Caco-2 (cell line): ENCODE results near the gene RASGEF1C. TPM values are rescaled to one million over a fixed set of nuclear protein-coding genes. Genes with fewer than 3 reads are reported as not detected.

Source experiments
- BruUV-seq: library from RNA; stranded (reverse); fragments of 400-500 nt; replicated peaks from 2 replicates; lab custom pipeline; 2021; lab: Mats Ljungman, UMichigan
- CTCF ChIA-PET: fragments of 300-600 bp; sonication (Branson Sonifier 250); formaldehyde crosslinking; loops from one replicate; lab custom pipeline; 2022; ENCODE audit warnings: antibody characterized with exemption; lab: Charles Lee
- POLR2A ChIA-PET: fragments of 300-600 bp; sonication (Branson Sonifier 250); formaldehyde crosslinking; loops from one replicate; lab custom pipeline; 2022; ENCODE audit warnings: antibody characterized with exemption; lab: Charles Lee
- DNase-seq, 2 experiments: peaks; one replicate each; pipeline versions ENCODE4 v3.0.0 to v3.0.0-alpha.2; 2020 to 2022
- H3K27me3 ChIP-seq: replicated peaks from 2 replicates; pipeline ENCODE4 v1.6.0; 2011; ENCODE audit warnings: low read length; ENCODE audit not compliant: control insufficient read depth, insufficient read depth
- H3K36me3 ChIP-seq: 2 replicates; pipeline ENCODE4 v1.5.1; 2011; ENCODE audit warnings: low read length; ENCODE audit not compliant: control insufficient read depth, insufficient read depth
- H3K4me1 ChIP-seq: fragments of 250-450 bp; sonication (Bioruptor Pico); 2 replicates; pipeline ENCODE4 v1.5.1; 2020; ENCODE audit warnings: mild to moderate bottlenecking
- H3K4me3 ChIP-seq: 2 replicates; pipeline ENCODE4 v1.5.1; 2011; ENCODE audit warnings: low read depth, mild to moderate bottlenecking, control low read depth, low read length
- H3K9me3 ChIP-seq: fragments of 250-450 bp; sonication (Bioruptor Pico); 2 replicates; pipeline ENCODE4 v1.5.1; 2020; ENCODE audit warnings: mild to moderate bottlenecking, moderate library complexity
- H3K27ac Mint-ChIP-seq: one replicate; pipeline ENCODE4 v1.8.0; 2022; ENCODE audit warnings: mixed read lengths; ENCODE audit not compliant: unreplicated experiment
- H3K27me3 Mint-ChIP-seq: one replicate; pipeline ENCODE4 v1.8.0; 2022; ENCODE audit warnings: mixed read lengths; ENCODE audit not compliant: insufficient read depth, unreplicated experiment
- H3K36me3 Mint-ChIP-seq: one replicate; pipeline ENCODE4 v1.8.0; 2022; ENCODE audit warnings: mild to moderate bottlenecking, mixed read lengths; ENCODE audit not compliant: insufficient read depth, unreplicated experiment
- H3K4me1 Mint-ChIP-seq: one replicate; pipeline ENCODE4 v1.8.0; 2022; ENCODE audit warnings: low read depth, mixed read lengths; ENCODE audit not compliant: unreplicated experiment
- H3K4me3 Mint-ChIP-seq: one replicate; pipeline ENCODE4 v1.8.0; 2022; ENCODE audit warnings: mild to moderate bottlenecking, moderate library complexity, mixed read lengths; ENCODE audit not compliant: unreplicated experiment
- H3K9me3 Mint-ChIP-seq: one replicate; pipeline ENCODE4 v1.8.0; 2022; ENCODE audit warnings: mixed read lengths; ENCODE audit not compliant: unreplicated experiment
- intact Hi-C: fragments of 100-400 bp; cut with micrococcal nuclease; formaldehyde crosslinking; loops from one replicate; pipeline ENCODE4 v1.10.0; 2022; ENCODE audit not compliant: unreplicated experiment
- total RNA-seq: library from RNA; stranded (reverse); gene quantifications from 2 replicates; pipeline ENCODE4 v1.2.3, GENCODE V29; 2022
- TF ChIP-seq, protein P1 (sequence below), 2 experiments: fragments of 200-600 bp in 1 of 2; IDR thresholded peaks; 1 replicate in 1 of 2; 2 replicates in 1 of 2; pipeline versions ENCODE4 v1.5.1 to v1.8.0; 2011 to 2022; ENCODE audit warnings: antibody characterized with exemption in 1 of 2, control low read depth in 1 of 2, inconsistent platforms in 1 of 2, low read depth in 1 of 2, low read length in 1 of 2, mild to moderate bottlenecking in 1 of 2, moderate library complexity in 1 of 2; ENCODE audit not compliant: insufficient read depth in 1 of 2, severe bottlenecking in 1 of 2, unreplicated experiment in 1 of 2

The RASGEF1C gene
- total RNA-seq, 1 experiment from 2014 or later = not detected

- ChIA-PET POLR2A (no interaction called here), CTCF (no interaction called here)
- peak in 1 of 2 experiments; percentile 37 for DNase-seq
- Mint-ChIP-seq H3K36me3 (no peaks in the 10 kb centered on the region), H3K4me1 (peaks cover 7% of the 10 kb centered on the region), H3K9me3 (no peaks in the 10 kb centered on the region), H3K27me3 (peaks cover 23% of the 10 kb centered on the region), H3K27ac (no peak overlapping the region), H3K4me3 (no peak overlapping the region)
- no TSS peak for BruUV-seq
- Histone ChIP-seq H3K4me3 (no peak overlapping the region), H3K4me1 (no peaks in the 10 kb centered on the region), H3K9me3 (no peaks in the 10 kb centered on the region), H3K27me3 (no peaks in the 10 kb centered on the region; the same call in none of the 2 replicates), H3K36me3 (no peaks in the 10 kb centered on the region)
- TF ChIP-seq, protein P1, sequence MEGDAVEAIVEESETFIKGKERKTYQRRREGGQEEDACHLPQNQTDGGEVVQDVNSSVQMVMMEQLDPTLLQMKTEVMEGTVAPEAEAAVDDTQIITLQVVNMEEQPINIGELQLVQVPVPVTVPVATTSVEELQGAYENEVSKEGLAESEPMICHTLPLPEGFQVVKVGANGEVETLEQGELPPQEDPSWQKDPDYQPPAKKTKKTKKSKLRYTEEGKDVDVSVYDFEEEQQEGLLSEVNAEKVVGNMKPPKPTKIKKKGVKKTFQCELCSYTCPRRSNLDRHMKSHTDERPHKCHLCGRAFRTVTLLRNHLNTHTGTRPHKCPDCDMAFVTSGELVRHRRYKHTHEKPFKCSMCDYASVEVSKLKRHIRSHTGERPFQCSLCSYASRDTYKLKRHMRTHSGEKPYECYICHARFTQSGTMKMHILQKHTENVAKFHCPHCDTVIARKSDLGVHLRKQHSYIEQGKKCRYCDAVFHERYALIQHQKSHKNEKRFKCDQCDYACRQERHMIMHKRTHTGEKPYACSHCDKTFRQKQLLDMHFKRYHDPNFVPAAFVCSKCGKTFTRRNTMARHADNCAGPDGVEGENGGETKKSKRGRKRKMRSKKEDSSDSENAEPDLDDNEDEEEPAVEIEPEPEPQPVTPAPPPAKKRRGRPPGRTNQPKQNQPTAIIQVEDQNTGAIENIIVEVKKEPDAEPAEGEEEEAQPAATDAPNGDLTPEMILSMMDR (IDR thresholded peaks at IDR 0.05; ENCODE audit: insufficient read depth in 1 of 2, low read depth in 1 of 2, low read length in 1 of 2, severe bottlenecking in 1 of 2, unreplicated experiment in 1 of 2) = no peak
- intact Hi-C loops = no loop called here
These were observed 72.9 kb downstream of the RASGEF1C start for GRCh38 chr5:180135967-180136629.

GRCh38 chr5:180135128-180135955, 73.7 kb downstream of the RASGEF1C start:
- no TSS peak for BruUV-seq
- Histone ChIP-seq H3K36me3 (no peaks in the 10 kb centered on the region), H3K27me3 (no peaks in the 10 kb centered on the region; the same call in none of the 2 replicates), H3K4me3 (no peak overlapping the region), H3K4me1 (no peaks in the 10 kb centered on the region), H3K9me3 (no peaks in the 10 kb centered on the region)
- H3K9me3 Mint-ChIP-seq = no peaks in the 10 kb centered on the region
- DNase-seq = no peak
- H3K36me3 Mint-ChIP-seq = no peaks in the 10 kb centered on the region
- H3K4me3 Mint-ChIP-seq = no peak overlapping the region
- ChIA-PET CTCF (no interaction called here), POLR2A (no interaction called here)
- TF ChIP-seq, protein P1 (IDR thresholded peaks at IDR 0.05; ENCODE audit: insufficient read depth in 1 of 2, low read depth in 1 of 2, low read length in 1 of 2, severe bottlenecking in 1 of 2, unreplicated experiment in 1 of 2) = no peak
- no peaks in the 10 kb centered on the region for H3K4me1 Mint-ChIP-seq
- intact Hi-C loops = no loop called here
- H3K27ac Mint-ChIP-seq = no peak overlapping the region
- H3K27me3 Mint-ChIP-seq = peaks cover 24% of the 10 kb centered on the region

GRCh38 chr5:180133971-180134508, 75.0 kb downstream of the RASGEF1C start:
- intact Hi-C loops = no loop called here
- Mint-ChIP-seq H3K36me3 (no peaks in the 10 kb centered on the region), H3K4me3 (no peak overlapping the region), H3K4me1 (no peaks in the 10 kb centered on the region), H3K9me3 (no peaks in the 10 kb centered on the region), H3K27me3 (peaks cover 20% of the 10 kb centered on the region), H3K27ac (no peak overlapping the region)
- POLR2A ChIA-PET = no interaction called here
- Histone ChIP-seq H3K9me3 (no peaks in the 10 kb centered on the region), H3K27me3 (no peaks in the 10 kb centered on the region; the same call in none of the 2 replicates), H3K4me1 (no peaks in the 10 kb centered on the region), H3K36me3 (no peaks in the 10 kb centered on the region), H3K4me3 (no peak overlapping the region)
- DNase-seq = peak in 1 of 2 experiments; percentile 29
- TF ChIP-seq, protein P1 (IDR thresholded peaks at IDR 0.05; ENCODE audit: insufficient read depth in 1 of 2, low read depth in 1 of 2, low read length in 1 of 2, severe bottlenecking in 1 of 2, unreplicated experiment in 1 of 2) = no peak
- no TSS peak for BruUV-seq
- CTCF ChIA-PET = interaction anchor here (0.6 kb wide), 1 partner anchor 726 kb away, joined by 6 read pairs; no protein-coding TSS in a partner anchor
